Cardiac fibroblast (primary cell): ENCODE measurements around the gene CRYZ.
"Not testable (repeated sequence)": the region's sequence is repeated elsewhere in the genome, so short reads cannot be mapped to it uniquely, and the experiment has no call there.

Source experiments
- DNase-seq, 2 donors: peaks; one replicate each; pipeline versions ENCODE4 v3.0.0 to v3.0.0-alpha.2; 2010; ENCODE audit warnings: low read depth in 2 of 2
- H3K4me3 ChIP-seq, 2 donors: replicated peaks in 1 of 2; 1 replicate in 1 of 2; 2 replicates in 1 of 2; pipeline ENCODE4 v1.5.1; 2011; ENCODE audit warnings: low read depth in 2 of 2, low read length in 2 of 2, mild to moderate bottlenecking in 2 of 2, moderate library complexity in 1 of 2
- TF ChIP-seq, protein P1 (sequence below): IDR thresholded peaks from one replicate; pipeline ENCODE4 v1.5.1; 2011; ENCODE audit warnings: low read depth, mild to moderate bottlenecking, low read length, inconsistent platforms

CRYZ gene

DNA sequence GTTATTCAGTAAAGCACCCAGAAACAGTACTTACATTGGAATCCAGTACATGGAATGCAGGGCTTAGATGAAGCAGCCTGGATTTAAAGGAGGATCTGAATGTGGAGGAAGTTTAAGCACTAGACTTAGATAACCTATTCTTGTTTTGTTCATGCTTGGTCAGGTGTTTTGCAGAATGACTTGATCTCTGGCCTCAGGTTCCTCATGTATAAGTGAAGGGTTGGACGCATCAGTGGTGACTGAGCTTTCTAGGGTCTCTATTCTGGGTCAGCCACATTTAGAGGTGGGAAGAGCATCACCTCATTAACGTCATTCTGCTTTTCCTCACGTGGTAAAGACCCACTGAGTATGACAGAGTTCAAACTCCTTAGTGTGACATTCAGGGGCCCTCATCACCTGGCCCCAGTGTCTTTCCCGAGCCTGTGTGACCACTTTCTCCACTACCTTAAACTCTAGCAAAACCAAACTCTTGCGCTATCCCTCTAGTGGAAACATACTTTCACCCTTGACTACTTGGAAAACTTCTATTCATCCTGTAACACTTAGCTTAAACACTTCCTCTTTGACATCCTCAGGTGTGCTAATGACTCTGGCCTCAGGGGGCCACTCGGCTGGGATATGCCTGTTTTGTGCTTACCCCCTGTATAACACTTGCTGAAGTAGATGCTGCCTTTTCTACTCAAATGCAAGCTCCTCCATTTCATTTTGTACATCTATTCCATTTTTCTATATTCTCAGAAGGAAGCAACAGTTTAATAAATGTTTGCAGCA lies 58.4 kb downstream of the CRYZ start:
- no peak for DNase-seq
- TF ChIP-seq, protein P1, sequence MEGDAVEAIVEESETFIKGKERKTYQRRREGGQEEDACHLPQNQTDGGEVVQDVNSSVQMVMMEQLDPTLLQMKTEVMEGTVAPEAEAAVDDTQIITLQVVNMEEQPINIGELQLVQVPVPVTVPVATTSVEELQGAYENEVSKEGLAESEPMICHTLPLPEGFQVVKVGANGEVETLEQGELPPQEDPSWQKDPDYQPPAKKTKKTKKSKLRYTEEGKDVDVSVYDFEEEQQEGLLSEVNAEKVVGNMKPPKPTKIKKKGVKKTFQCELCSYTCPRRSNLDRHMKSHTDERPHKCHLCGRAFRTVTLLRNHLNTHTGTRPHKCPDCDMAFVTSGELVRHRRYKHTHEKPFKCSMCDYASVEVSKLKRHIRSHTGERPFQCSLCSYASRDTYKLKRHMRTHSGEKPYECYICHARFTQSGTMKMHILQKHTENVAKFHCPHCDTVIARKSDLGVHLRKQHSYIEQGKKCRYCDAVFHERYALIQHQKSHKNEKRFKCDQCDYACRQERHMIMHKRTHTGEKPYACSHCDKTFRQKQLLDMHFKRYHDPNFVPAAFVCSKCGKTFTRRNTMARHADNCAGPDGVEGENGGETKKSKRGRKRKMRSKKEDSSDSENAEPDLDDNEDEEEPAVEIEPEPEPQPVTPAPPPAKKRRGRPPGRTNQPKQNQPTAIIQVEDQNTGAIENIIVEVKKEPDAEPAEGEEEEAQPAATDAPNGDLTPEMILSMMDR: no peak
- H3K4me3 ChIP-seq: no peak overlapping the region

DNA sequence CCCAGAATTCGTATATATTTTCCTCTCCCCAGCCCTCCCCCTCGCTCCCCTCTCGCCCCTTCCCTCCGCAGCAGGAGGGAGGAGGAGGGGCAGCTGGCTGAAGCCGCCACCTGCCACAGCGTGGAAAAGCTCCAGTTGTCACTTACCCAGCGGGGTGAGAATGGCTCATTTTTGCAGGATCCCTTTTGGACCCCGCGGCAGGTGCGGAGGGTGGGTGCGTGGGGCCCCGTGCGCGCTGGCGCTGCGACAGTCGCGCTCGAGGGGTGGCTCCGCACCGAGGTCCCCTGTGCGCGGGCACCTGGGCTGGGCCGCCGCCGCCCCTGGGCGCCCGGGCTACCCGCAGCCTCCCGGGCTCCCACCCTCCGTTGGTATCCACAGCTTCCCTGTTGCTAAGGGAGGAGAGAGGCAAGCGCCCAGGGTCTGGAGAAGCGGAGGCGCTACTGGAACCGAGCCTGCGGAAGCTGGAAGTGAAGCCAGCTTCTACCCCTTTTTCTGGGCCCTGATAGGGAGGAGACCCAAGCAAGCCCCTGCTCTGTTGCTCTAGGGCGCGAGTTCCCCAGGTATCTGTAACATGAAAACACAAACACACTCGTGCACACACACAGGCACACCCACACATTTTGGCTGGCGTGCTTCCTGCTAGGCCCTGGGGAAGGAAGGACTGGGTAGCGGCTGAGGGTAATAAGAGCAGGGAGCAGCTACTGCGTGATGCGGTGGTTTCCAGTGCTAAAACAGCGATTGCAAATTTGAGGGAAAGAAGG lies 59.3 kb downstream of the CRYZ start, which contains the start of gene ERICH3:
ERICH3 (minus strand) TSS at position 442 of the 761 bp plus-strand sequence; CDS start at position 169, 273 bp downstream.
- H3K4me3 ChIP-seq: no peak within 1 kb of the TSS
- DNase-seq: peak; percentile 5 to 6
- TF ChIP-seq, protein P1: no peak

DNA sequence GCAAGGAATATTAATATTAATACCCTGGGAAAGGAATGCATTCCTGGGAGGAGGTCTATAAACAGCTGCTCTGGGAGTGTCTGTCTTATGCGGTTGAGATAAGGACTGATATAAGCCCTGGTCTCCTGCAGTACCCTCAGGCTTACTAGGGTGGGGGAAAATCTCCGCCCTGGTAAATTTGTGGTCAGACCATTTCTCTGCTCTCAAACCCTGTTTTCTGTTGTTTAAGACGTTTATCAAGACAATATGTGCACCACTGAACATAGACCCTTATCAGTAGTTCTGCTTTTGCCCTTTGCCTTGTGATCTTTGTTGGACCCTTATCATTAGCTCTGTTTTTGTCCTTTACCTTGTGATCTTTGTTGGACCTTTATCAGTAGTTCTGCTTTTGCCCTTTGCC lies 62.0 kb downstream of the CRYZ start:
- H3K4me3 ChIP-seq: not testable (repeated sequence)

More for the DNA sequence above, 62.0 kb downstream of the CRYZ start:
- not testable (repeated sequence) for DNase-seq
